Measurements from ENCODE around the gene TDO2.

The TDO2 gene

DNA sequence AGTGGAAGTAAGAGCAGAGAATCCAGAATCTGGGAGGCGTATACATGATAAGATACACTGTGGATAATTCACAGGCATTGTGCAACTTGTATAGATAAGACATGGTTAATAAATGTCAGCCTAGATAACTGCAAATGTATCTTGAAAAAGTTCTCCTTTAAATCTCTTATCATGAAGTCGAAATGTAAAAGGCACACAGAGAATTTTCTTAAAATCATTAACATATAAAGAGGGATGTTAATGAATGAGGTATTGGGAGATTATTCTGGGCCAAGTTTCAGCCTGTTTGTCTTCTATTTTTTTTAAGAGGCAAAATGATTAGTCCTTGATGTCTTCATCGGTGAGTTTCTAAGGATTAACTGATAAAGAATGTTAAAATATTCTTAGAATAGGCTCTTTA lies 835 bp downstream of the TDO2 start:
- DNase-seq (ENCODE audit: low spot score), result no peak
- TF ChIP-seq, protein P1, sequence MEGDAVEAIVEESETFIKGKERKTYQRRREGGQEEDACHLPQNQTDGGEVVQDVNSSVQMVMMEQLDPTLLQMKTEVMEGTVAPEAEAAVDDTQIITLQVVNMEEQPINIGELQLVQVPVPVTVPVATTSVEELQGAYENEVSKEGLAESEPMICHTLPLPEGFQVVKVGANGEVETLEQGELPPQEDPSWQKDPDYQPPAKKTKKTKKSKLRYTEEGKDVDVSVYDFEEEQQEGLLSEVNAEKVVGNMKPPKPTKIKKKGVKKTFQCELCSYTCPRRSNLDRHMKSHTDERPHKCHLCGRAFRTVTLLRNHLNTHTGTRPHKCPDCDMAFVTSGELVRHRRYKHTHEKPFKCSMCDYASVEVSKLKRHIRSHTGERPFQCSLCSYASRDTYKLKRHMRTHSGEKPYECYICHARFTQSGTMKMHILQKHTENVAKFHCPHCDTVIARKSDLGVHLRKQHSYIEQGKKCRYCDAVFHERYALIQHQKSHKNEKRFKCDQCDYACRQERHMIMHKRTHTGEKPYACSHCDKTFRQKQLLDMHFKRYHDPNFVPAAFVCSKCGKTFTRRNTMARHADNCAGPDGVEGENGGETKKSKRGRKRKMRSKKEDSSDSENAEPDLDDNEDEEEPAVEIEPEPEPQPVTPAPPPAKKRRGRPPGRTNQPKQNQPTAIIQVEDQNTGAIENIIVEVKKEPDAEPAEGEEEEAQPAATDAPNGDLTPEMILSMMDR (IDR thresholded peaks at IDR 0.05), result no peak
- Histone ChIP-seq H3K27ac (no peak overlapping the region), H3K4me3 (no peak overlapping the region)

DNA sequence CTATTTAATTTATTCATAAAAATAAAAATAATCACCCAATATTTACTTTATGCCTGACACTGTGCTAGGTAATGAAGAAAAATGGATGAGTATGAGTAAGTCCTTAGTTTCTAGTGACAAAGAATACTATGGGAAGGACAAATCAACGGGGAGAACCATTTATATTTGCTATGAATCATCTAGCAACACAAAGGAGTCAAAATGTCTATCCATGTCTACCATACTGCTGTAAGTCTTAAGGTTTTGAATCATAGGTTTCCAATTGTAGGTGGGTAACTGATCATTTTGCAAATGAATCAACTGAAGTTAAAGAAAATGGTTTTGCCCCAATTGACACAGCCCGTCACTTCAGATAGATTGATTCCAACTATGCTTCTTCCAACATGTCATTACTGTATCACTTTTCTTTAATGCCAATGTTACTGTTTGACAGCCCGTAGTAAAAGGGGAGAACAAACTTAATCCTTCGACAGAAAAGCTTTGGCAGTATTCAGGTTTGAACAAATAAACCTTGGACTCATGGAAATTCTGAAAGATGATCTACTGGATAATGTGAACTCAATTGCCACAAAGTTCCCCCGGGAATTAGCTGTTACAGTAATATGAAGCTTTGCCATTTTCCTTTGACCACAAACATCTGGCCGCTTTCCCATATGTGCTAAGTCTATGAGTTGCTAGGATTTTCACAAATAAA lies 3.2 kb downstream of the TDO2 start:
- TF ChIP-seq, protein P1 (IDR thresholded peaks at IDR 0.05), result no peak
- Histone ChIP-seq H3K4me3 (no peak overlapping the region), H3K27ac (no peak overlapping the region)
- DNase-seq (ENCODE audit: low spot score), result no peak

DNA sequence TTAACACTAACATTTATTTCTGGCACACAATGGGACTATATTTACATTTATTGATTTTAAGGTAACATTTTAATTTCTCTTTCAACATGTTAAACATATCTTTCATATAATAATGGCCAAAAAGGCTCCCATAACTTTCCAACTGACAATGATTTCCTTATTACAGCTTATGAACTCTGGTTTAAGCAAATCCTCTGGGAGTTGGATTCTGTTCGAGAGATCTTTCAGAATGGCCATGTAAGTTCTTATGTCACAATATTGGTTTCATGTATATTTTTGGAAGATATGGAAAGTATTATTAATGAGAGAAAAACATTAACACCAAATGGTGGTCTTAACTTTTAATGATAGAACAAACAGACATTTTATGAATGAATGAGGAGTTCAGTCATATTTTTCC lies 4.1 kb downstream of the TDO2 start:
- no peak overlapping the region for H3K27ac ChIP-seq
- TF ChIP-seq, protein P1 (IDR thresholded peaks at IDR 0.05), result no peak
- no peak for DNase-seq (ENCODE audit: low spot score)
- H3K4me3 ChIP-seq, result no peak overlapping the region

DNA sequence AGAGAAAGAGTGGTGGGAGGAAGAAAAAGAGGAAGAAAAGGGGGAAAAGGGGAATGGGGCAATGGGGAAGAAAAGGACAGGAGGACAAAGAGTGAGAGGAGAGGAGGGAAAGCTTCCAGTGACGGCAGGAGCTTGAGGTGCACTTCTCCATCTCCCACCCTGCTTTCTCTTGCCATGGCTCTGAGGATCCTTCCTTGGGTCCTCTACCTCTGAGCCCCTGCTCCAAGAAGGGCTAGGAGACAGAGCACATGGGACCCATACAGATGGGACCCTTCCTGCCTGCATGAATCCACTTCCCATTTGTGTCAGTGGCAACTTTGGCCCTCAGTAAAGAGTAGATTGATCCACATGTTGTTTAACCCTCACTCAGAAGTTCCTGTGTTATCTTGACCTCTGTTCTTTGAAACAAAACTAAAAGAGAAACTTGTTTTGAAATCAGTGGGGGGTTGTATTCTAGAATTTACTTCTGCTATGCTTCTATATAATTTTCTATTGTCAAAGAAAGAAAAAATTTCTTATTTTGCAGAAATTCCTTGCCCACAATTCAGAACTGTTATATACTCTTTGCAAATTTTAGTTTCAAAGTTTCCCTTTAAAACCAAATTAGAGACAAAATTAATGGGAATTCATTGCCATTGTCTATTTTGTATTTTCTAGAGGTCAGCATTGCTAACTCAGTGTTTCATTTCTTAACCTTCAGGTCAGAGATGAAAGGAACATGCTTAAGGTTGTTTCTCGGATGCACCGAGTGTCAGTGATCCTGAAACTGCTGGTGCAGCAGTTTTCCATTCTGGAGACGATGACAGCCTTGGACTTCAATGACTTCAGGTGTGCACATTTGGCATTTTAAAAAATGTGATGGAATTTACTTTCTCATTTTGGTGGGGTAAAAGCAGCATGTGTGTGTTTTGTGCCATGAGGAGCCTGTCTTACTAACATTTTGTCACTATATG lies 5.0 kb downstream of the TDO2 start:
- no peak overlapping the region for H3K4me3 ChIP-seq
- TF ChIP-seq, protein P1 (IDR thresholded peaks at IDR 0.05), result no peak
- no peak overlapping the region for H3K27ac ChIP-seq
- no peak for DNase-seq (ENCODE audit: low spot score)

DNA sequence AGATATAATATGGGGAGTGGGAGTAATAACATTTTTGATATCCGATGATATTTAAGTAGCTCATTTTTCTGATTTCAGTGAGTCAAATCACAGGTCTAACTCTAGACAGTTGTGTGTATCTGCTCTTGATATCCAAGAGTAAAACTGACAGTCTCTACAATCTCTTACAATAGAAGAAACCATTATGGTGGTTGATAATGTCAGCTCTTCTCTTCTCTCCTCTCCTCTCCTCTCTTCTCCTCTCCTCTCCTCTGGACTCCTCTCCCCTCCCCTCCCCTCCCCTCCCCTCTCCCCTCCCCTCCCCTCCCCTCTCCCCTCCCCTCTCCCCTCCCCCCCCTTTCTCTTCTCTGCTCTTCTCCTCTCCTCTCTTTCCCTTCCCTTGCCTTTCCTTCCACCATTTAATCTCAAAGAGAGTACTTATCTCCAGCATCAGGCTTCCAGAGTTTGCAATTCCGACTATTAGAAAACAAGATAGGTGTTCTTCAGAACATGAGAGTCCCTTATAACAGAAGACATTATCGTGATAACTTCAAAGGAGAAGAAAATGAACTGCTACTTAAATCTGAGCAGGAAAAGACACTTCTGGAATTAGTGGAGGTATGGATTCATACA lies 6.2 kb downstream of the TDO2 start:
- TF ChIP-seq, protein P1 (IDR thresholded peaks at IDR 0.05), result no peak
- H3K4me3 ChIP-seq, result no peak overlapping the region
- H3K27ac ChIP-seq, result no peak overlapping the region
- DNase-seq (ENCODE audit: low spot score), result no peak

DNA sequence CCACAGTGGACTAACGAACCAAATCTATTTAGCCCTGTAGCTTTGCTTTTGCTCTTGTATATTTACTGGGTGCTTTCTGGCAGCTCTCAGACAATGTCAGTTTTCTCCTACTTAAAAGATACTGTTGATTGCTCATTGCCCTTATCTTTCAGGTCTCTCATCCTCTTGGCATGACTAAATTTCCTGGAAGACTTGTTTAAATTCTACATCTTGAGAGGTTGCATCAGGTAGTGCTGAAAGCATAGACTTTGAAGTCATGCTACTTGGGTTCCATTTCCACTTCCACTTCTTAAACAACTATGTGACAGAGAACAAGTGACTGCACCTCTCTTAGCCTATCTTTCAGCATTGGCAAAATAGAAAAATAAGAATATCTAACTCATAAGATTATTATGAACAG lies 8.4 kb downstream of the TDO2 start:
- H3K27ac ChIP-seq, result no peak overlapping the region
- no peak overlapping the region for H3K4me3 ChIP-seq
- DNase-seq (ENCODE audit: low spot score), result no peak
- TF ChIP-seq, protein P1 (IDR thresholded peaks at IDR 0.05), result no peak
